Measurements from ENCODE around the gene VASP. TPM values are rescaled to one million over a fixed set of nuclear protein-coding genes. Genes with fewer than 3 reads are reported as not detected.

The VASP gene
- total RNA-seq, 1 donor from 2014 or later, result 110 TPM

GRCh38 chr19:45529420-45529785 is 22.1 kb downstream of the VASP start:
- Histone ChIP-seq H3K27ac (no peak overlapping the region), H3K4me1 (peaks cover 0 to 8% of the 10 kb centered on the region in 2 donors), H3K4me3 (peak overlapping the region; percentile 14 to 36), H3K9me3 (no peaks in the 10 kb centered on the region), H3K27me3 (peaks cover 2% of the 10 kb centered on the region), H3K36me3 (peaks cover 16 to 28% of the 10 kb centered on the region in 2 donors)
- no peak for DNase-seq (ENCODE audit: low spot score in 2 of 2)
- TF ChIP-seq CTCF (IDR thresholded peaks at IDR 0.05), result no peak
- intact Hi-C loops (cut with DNase I), result no loop called here

- no peak for TF ChIP-seq CTCF (IDR thresholded peaks at IDR 0.05)
- Histone ChIP-seq H3K36me3 (peaks cover 3 to 8% of the 10 kb centered on the region in 2 donors), H3K4me1 (peaks cover 0 to 8% of the 10 kb centered on the region in 2 donors), H3K4me3 (no peak overlapping the region), H3K27me3 (peaks cover 2% of the 10 kb centered on the region), H3K9me3 (no peaks in the 10 kb centered on the region), H3K27ac (no peak overlapping the region)
- intact Hi-C loops (cut with DNase I), result no loop called here
- DNase-seq (ENCODE audit: low spot score in 2 of 2), result no peak
These were observed 24.1 kb downstream of the VASP start for GRCh38 chr19:45531349-45531748.

- DNase-seq (ENCODE audit: low spot score in 2 of 2), result no peak
- no peak overlapping the region for H3K4me3 ChIP-seq
These were observed 32.2 kb downstream of the VASP start for GRCh38 chr19:45539459-45539858.

GRCh38 chr19:45542234-45542668 is 35.0 kb downstream of the VASP start:
- Histone ChIP-seq H3K4me3 (no peak overlapping the region), H3K27me3 (no peaks in the 10 kb centered on the region), H3K9me3 (no peaks in the 10 kb centered on the region), H3K4me1 (no peaks in the 10 kb centered on the region), H3K36me3 (no peaks in the 10 kb centered on the region), H3K27ac (no peak overlapping the region)
- intact Hi-C loops (cut with DNase I), result no loop called here
- TF ChIP-seq CTCF (IDR thresholded peaks at IDR 0.05), result no peak
- no peak for DNase-seq (ENCODE audit: low spot score in 2 of 2)

More at GRCh38 chr19:45539459-45539858, 32.2 kb downstream of the VASP start:
- Histone ChIP-seq H3K27me3 (no peaks in the 10 kb centered on the region), H3K36me3 (no peaks in the 10 kb centered on the region), H3K27ac (no peak overlapping the region), H3K4me1 (no peaks in the 10 kb centered on the region), H3K9me3 (no peaks in the 10 kb centered on the region)
- intact Hi-C loops (cut with DNase I), result no loop called here
- no peak for TF ChIP-seq CTCF (IDR thresholded peaks at IDR 0.05)

- H3K4me3 ChIP-seq, result no peak overlapping the region
- H3K9me3 ChIP-seq, result no peaks in the 10 kb centered on the region
- no peak for TF ChIP-seq CTCF (IDR thresholded peaks at IDR 0.05)
- no peaks in the 10 kb centered on the region for H3K4me1 ChIP-seq
- H3K27ac ChIP-seq, result no peak overlapping the region
- H3K36me3 ChIP-seq, result no peaks in the 10 kb centered on the region
- H3K27me3 ChIP-seq, result no peaks in the 10 kb centered on the region
- intact Hi-C loops (cut with DNase I), result no loop called here
- no peak for DNase-seq (ENCODE audit: low spot score in 2 of 2)
These were observed 40.0 kb downstream of the VASP start for GRCh38 chr19:45547211-45547770.
